ENCODE measurements around the gene AUNIP. TPM values are rescaled to one million over a fixed set of nuclear protein-coding genes. Genes with fewer than 3 reads are reported as not detected.

Gene AUNIP
- total and polyA plus RNA-seq, 2 experiments from 2014 or later: 20.9 to 21.9 TPM

DNA sequence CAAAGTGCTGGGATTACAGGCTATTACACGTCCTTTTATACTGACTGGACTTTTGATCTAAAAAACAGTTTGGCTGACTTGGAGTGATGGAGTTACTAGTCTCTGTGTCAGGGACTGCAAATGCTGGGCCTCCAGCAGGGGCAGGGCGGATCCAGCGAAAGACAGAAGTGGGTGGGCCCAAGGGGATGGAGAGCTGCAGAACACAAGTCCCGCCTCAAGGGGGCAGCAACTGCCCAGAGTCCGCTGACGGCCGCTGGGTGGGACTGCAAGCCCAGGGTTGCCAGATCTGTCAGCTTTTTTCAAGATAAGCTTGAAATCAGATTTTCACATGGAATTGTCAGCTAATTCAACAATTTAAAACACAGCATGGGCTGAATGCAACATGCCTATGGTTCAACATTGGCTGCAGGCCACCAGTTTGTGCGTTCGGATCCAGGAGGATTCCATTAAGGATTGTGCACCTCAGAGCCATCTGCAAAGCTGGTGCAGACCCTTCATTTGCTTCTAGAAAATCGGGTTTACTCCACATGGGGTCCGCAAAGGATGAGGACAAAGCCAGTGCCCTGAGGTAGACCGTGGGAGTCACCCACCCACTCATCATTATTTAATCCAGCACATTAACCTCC is 36.2 kb upstream of the AUNIP start:
- H3K27ac Mint-ChIP-seq: no peak overlapping the region
- Histone ChIP-seq H3K27me3 (ENCODE audit: insufficient read depth) (no peaks in the 10 kb centered on the region), H3F3A (replicated peaks; ENCODE audit: low read depth) (peaks cover 38% of the 10 kb centered on the region), H2AFZ (no peak overlapping the region), H3K4me3 (no peak overlapping the region), H3K27ac (ENCODE audit: low read depth) (0 out of 2 replicates have a peak overlapping the region, but pooled peaks have one; percentile 72), H3K4me2 (no peak overlapping the region), H3K36me3 (ENCODE audit: insufficient read depth) (peaks cover 21% of the 10 kb centered on the region), H3K9me2 (ENCODE audit: insufficient read depth) (no peaks in the 10 kb centered on the region), H4K20me1 (replicated peaks; ENCODE audit: insufficient read depth) (peaks cover 19% of the 10 kb centered on the region), H3K79me2 (replicated peaks; ENCODE audit: insufficient read depth) (no peaks in the 10 kb centered on the region), H3K4me1 (ENCODE audit: insufficient read depth) (peaks cover 15% of the 10 kb centered on the region)
- H3K9me3 Mint-ChIP-seq: no peaks in the 10 kb centered on the region
- DNase-seq (ENCODE audit: low spot score): peak; percentile 95
- ATAC-seq: peak; percentile 76
- no peak overlapping the region for H3K4me3 Mint-ChIP-seq
- TF ChIP-seq JUNB (IDR thresholded peaks at IDR 0.05; ENCODE audit: unreplicated experiment): no peak
- peak; percentile 23; the same call in 1 of the 2 replicates for TF ChIP-seq CREB1 (CRISPR knock-in tag; IDR thresholded peaks at IDR 0.05; ENCODE audit: low read depth)
- TF ChIP-seq, protein P1, sequence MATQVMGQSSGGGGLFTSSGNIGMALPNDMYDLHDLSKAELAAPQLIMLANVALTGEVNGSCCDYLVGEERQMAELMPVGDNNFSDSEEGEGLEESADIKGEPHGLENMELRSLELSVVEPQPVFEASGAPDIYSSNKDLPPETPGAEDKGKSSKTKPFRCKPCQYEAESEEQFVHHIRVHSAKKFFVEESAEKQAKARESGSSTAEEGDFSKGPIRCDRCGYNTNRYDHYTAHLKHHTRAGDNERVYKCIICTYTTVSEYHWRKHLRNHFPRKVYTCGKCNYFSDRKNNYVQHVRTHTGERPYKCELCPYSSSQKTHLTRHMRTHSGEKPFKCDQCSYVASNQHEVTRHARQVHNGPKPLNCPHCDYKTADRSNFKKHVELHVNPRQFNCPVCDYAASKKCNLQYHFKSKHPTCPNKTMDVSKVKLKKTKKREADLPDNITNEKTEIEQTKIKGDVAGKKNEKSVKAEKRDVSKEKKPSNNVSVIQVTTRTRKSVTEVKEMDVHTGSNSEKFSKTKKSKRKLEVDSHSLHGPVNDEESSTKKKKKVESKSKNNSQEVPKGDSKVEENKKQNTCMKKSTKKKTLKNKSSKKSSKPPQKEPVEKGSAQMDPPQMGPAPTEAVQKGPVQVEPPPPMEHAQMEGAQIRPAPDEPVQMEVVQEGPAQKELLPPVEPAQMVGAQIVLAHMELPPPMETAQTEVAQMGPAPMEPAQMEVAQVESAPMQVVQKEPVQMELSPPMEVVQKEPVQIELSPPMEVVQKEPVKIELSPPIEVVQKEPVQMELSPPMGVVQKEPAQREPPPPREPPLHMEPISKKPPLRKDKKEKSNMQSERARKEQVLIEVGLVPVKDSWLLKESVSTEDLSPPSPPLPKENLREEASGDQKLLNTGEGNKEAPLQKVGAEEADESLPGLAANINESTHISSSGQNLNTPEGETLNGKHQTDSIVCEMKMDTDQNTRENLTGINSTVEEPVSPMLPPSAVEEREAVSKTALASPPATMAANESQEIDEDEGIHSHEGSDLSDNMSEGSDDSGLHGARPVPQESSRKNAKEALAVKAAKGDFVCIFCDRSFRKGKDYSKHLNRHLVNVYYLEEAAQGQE (IDR thresholded peaks at IDR 0.05; ENCODE audit: unreplicated experiment): no peak
- TF ChIP-seq, protein P2, sequence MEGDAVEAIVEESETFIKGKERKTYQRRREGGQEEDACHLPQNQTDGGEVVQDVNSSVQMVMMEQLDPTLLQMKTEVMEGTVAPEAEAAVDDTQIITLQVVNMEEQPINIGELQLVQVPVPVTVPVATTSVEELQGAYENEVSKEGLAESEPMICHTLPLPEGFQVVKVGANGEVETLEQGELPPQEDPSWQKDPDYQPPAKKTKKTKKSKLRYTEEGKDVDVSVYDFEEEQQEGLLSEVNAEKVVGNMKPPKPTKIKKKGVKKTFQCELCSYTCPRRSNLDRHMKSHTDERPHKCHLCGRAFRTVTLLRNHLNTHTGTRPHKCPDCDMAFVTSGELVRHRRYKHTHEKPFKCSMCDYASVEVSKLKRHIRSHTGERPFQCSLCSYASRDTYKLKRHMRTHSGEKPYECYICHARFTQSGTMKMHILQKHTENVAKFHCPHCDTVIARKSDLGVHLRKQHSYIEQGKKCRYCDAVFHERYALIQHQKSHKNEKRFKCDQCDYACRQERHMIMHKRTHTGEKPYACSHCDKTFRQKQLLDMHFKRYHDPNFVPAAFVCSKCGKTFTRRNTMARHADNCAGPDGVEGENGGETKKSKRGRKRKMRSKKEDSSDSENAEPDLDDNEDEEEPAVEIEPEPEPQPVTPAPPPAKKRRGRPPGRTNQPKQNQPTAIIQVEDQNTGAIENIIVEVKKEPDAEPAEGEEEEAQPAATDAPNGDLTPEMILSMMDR (conservative IDR thresholded peaks at IDR 0.05; ENCODE audit: low read depth in 2 of 2): peak; percentile 97 to 98
- TF ChIP-seq, protein P3, sequence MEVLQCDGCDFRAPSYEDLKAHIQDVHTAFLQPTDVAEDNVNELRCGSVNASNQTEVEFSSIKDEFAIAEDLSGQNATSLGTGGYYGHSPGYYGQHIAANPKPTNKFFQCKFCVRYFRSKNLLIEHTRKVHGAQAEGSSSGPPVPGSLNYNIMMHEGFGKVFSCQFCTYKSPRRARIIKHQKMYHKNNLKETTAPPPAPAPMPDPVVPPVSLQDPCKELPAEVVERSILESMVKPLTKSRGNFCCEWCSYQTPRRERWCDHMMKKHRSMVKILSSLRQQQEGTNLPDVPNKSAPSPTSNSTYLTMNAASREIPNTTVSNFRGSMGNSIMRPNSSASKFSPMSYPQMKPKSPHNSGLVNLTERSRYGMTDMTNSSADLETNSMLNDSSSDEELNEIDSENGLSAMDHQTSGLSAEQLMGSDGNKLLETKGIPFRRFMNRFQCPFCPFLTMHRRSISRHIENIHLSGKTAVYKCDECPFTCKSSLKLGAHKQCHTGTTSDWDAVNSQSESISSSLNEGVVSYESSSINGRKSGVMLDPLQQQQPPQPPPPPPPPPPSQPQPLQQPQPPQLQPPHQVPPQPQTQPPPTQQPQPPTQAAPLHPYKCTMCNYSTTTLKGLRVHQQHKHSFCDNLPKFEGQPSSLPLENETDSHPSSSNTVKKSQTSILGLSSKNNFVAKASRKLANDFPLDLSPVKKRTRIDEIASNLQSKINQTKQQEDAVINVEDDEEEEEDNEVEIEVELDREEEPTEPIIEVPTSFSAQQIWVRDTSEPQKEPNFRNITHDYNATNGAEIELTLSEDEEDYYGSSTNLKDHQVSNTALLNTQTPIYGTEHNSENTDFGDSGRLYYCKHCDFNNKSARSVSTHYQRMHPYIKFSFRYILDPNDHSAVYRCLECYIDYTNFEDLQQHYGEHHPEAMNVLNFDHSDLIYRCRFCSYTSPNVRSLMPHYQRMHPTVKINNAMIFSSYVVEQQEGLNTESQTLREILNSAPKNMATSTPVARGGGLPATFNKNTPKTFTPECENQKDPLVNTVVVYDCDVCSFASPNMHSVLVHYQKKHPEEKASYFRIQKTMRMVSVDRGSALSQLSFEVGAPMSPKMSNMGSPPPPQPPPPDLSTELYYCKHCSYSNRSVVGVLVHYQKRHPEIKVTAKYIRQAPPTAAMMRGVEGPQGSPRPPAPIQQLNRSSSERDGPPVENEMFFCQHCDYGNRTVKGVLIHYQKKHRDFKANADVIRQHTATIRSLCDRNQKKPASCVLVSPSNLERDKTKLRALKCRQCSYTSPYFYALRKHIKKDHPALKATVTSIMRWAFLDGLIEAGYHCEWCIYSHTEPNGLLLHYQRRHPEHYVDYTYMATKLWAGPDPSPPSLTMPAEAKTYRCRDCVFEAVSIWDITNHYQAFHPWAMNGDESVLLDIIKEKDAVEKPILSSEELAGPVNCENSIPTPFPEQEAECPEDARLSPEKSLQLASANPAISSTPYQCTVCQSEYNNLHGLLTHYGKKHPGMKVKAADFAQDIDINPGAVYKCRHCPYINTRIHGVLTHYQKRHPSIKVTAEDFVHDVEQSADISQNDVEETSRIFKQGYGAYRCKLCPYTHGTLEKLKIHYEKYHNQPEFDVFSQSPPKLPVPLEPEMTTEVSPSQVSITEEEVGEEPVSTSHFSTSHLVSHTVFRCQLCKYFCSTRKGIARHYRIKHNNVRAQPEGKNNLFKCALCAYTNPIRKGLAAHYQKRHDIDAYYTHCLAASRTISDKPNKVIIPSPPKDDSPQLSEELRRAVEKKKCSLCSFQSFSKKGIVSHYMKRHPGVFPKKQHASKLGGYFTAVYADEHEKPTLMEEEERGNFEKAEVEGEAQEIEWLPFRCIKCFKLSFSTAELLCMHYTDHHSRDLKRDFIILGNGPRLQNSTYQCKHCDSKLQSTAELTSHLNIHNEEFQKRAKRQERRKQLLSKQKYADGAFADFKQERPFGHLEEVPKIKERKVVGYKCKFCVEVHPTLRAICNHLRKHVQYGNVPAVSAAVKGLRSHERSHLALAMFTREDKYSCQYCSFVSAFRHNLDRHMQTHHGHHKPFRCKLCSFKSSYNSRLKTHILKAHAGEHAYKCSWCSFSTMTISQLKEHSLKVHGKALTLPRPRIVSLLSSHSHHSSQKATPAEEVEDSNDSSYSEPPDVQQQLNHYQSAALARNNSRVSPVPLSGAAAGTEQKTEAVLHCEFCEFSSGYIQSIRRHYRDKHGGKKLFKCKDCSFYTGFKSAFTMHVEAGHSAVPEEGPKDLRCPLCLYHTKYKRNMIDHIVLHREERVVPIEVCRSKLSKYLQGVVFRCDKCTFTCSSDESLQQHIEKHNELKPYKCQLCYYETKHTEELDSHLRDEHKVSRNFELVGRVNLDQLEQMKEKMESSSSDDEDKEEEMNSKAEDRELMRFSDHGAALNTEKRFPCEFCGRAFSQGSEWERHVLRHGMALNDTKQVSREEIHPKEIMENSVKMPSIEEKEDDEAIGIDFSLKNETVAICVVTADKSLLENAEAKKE (CRISPR knock-in tag; IDR thresholded peaks at IDR 0.05): no peak
- peaks cover 11% of the 10 kb centered on the region for H3K27me3 Mint-ChIP-seq (ENCODE audit: insufficient read depth, low read depth, poor library complexity)
- H3K36me3 Mint-ChIP-seq (ENCODE audit: low read depth): peaks cover 31% of the 10 kb centered on the region
- H3K4me1 Mint-ChIP-seq: peaks cover 26% of the 10 kb centered on the region

Data from GM23338 (cell line).